HEK293T (cell line): ENCODE data around the gene L3MBTL4.

ENCODE experiments used
- ARNT ChIP-seq: fragments of 450-650 bp; IDR thresholded peaks from 2 replicates; pipeline ENCODE4 v1.6.1; 2017; ENCODE audit warnings: mild to moderate bottlenecking
- L3MBTL2 ChIP-seq: fragments of 450-650 bp; conservative IDR thresholded peaks from 2 replicates; pipeline ENCODE4 v1.6.1; 2016; ENCODE audit warnings: mild to moderate bottlenecking
- NFRKB ChIP-seq: fragments of 450-650 bp; IDR thresholded peaks from 2 replicates; pipeline ENCODE4 v1.6.1; 2016; ENCODE audit warnings: mild to moderate bottlenecking, moderate library complexity
- SP1 ChIP-seq: fragments of 450-650 bp; IDR thresholded peaks from 2 replicates; pipeline ENCODE4 v1.6.1; 2017

DNA sequence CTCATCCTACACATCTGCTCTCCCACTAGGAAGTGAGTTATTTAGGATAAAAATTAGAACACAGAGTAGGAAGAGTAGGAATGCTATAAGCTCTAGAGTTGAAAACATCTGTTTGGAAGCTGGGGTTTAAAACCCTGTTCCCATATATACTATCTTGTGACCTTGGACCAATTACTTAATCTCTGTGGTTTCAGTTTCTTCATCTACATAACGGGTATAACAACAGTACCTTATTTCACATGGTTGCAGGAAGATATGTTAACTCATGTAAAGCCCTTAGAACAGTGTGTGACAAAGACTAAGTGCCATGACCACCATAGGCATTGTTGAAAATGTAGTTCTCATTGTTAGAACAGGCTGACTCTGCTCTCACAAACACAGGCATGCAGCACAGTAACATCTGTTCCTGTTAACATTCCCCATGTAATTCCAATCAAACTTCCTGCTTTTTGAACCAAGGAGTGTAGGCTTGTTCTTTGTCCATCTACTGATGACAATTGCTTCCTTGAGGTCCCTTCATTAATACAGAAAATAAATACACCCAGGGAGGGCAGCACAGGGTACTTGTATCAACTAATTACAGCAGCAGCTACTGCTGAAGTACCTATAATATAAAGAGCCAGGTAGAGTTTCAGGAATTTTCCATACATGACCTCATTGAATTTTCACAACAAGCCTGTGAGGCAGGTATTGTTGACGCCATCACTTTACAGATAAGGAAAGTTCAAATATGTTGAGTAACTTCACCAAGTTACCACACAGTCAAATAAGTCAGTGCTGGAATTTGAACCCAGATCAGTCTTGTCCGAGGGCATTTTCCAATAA lies 204.2 kb downstream of the L3MBTL4 start:
- TF ChIP-seq SP1 (no peak), NFRKB (no peak), L3MBTL2 (no peak), ARNT (no peak)
